Nephron (organoid): ENCODE data around the gene HIPK4.

ENCODE experiments used
- H3K27ac Mint-ChIP-seq, 3 experiments: 2 replicates each; pipeline ENCODE4 v1.8.0; 2020; ENCODE audit warnings: mixed read lengths in 3 of 3, mild to moderate bottlenecking in 2 of 3, moderate library complexity in 1 of 3
- H3K27me3 Mint-ChIP-seq: 2 replicates; pipeline ENCODE4 v1.8.0; 2021; ENCODE audit warnings: low read depth, mild to moderate bottlenecking, moderate library complexity, mixed read lengths
- H3K36me3 Mint-ChIP-seq: 2 replicates; pipeline ENCODE4 v1.8.0; 2020; ENCODE audit warnings: low read depth, mixed read lengths
- H3K4me1 Mint-ChIP-seq: 2 replicates; pipeline ENCODE4 v1.8.0; 2020; ENCODE audit warnings: mixed read lengths
- H3K4me3 Mint-ChIP-seq, 3 experiments: 2 replicates each; pipeline ENCODE4 v1.8.0; 2020; ENCODE audit warnings: mild to moderate bottlenecking in 3 of 3, mixed read lengths in 3 of 3, moderate library complexity in 2 of 3
- H3K9me3 Mint-ChIP-seq: 2 replicates; pipeline ENCODE4 v1.8.0; 2020; ENCODE audit warnings: mixed read lengths
- CTCF ChIP-seq, 3 experiments: fragments of 200-600 bp; sonication (generic); IDR thresholded peaks; one replicate each; pipeline ENCODE4 v1.5.0; 2021; ENCODE audit warnings: antibody characterized with exemption in 3 of 3; ENCODE audit not compliant: unreplicated experiment in 3 of 3

Gene HIPK4

GRCh38 chr19:40395956-40396355 lies 6.0 kb upstream of the HIPK4 start:
- Mint-ChIP-seq H3K27me3 (peaks cover 5% of the 10 kb centered on the region), H3K9me3 (no peaks in the 10 kb centered on the region), H3K4me1 (peaks cover 12% of the 10 kb centered on the region), H3K27ac (no peak overlapping the region), H3K36me3 (peaks cover 10% of the 10 kb centered on the region), H3K4me3 (no peak overlapping the region)
- no peak for TF ChIP-seq CTCF (IDR thresholded peaks at IDR 0.05; ENCODE audit: unreplicated experiment in 3 of 3)

DNA sequence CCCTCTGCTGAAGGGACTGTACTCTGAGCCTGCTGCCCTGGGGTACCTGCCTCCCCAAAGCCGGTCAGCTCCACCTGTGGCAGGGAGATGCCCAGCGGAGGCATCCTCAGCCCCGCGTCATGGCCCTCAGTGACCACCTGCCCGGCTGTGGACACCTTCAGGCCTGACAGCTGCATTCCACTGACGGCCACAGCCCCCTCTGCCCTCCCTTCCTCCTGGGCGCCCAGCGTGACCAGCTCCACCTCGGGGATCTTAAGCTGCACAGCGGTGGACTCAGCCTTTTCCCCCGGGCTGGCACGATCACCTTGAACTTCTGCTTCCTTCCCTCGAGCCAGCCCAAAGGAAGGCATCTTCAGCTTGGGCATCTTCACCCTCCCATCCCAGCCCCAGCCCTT lies 4.8 kb upstream of the HIPK4 start:
- no peak for TF ChIP-seq CTCF (IDR thresholded peaks at IDR 0.05; ENCODE audit: unreplicated experiment in 3 of 3)
- Mint-ChIP-seq H3K9me3 (no peaks in the 10 kb centered on the region), H3K36me3 (peaks cover 7% of the 10 kb centered on the region), H3K27me3 (peaks cover 5% of the 10 kb centered on the region), H3K27ac (no peak overlapping the region), H3K4me1 (peaks cover 8% of the 10 kb centered on the region), H3K4me3 (no peak overlapping the region)

DNA sequence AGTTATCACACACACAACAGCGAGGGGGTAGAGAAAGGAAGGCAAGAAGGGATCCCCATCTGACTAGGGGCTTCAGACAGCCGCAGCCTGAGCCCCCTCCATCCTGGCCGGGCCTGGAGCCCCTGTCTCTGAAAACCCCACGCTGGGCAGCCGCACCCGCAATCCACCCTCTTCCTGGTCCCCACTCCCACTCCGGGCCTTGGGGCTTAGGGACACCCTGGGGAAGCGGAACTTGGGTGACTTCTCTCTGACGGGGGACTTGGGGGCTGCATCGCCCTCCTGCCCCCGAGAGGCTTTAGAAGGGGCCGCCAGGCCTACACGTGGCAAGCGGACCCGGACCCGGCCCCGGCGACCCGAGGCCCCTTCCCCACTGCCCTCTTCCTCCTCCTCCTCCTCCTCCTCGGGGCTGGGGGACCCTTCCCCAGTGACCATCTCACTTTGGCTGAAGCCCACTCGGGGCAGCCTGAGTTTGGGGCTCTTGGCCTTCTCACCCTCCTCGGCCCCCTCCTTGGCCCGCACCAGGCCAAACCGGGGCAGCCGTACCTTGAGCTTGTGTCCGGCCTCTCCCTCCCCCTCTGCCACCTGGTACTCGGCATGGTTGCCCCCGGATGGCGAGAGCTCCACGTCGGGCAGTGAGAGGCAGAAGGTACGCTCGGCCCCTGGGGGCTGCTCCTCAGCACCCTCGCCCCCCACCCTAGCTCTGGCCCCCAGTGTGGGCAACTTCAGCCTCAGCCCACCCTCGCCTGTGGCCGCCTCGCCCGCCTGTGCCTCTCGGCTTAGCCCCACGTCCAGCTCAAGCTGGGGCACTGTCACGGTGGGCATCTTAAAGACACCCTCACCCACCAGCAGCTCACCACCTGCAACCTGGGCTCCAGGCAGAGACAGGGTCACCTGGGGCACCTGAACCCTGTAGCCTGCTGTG lies 4.2 kb upstream of the HIPK4 start:
- peaks cover 3% of the 10 kb centered on the region for H3K4me1 Mint-ChIP-seq
- H3K27me3 Mint-ChIP-seq: peaks cover 5% of the 10 kb centered on the region
- no peak for TF ChIP-seq CTCF (IDR thresholded peaks at IDR 0.05; ENCODE audit: unreplicated experiment in 3 of 3)
- no peak overlapping the region for H3K27ac Mint-ChIP-seq
- H3K9me3 Mint-ChIP-seq: no peaks in the 10 kb centered on the region
- no peak overlapping the region for H3K4me3 Mint-ChIP-seq
- H3K36me3 Mint-ChIP-seq: peaks cover 3% of the 10 kb centered on the region

DNA sequence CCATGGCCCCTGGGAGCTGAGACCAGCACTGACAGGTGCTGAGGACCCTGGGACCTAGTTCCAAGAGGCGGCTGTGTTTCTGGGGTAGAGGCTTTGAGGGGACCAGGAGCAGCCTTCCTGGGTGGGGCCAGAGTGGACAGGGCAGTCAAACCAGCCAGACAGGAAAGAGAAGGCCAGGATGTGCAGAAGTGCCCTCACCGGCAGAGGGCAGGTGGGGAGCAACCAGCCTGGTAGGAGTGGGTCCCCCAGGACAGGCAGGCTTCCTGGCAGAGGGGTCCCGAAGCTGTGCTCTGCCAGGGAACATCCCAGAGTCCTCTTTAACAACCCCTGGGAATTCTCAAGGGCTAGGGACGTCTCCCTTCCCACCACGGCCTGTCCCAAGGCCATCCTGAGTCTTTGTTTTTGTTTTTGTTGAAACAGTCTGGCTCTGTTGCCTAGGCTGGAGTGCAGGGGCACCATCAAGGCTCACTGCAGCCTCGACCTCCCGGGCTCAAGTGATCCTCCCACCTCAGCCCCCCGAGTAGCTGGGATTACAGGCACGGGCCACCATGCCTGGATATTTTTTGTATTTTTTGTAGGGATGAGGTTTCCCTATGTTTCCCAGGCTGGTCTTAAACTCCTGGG lies 3.0 kb upstream of the HIPK4 start:
- no peak for TF ChIP-seq CTCF (IDR thresholded peaks at IDR 0.05; ENCODE audit: unreplicated experiment in 3 of 3)
- Mint-ChIP-seq H3K4me3 (no peak overlapping the region), H3K36me3 (no peaks in the 10 kb centered on the region), H3K27ac (no peak overlapping the region), H3K4me1 (no peaks in the 10 kb centered on the region), H3K9me3 (no peaks in the 10 kb centered on the region), H3K27me3 (peaks cover 5% of the 10 kb centered on the region)

GRCh38 chr19:40392123-40392522 lies 2.1 kb upstream of the HIPK4 start:
- Mint-ChIP-seq H3K4me1 (peaks cover 2% of the 10 kb centered on the region), H3K9me3 (no peaks in the 10 kb centered on the region), H3K27ac (no peak overlapping the region), H3K4me3 (no peak overlapping the region), H3K27me3 (peaks cover 5% of the 10 kb centered on the region), H3K36me3 (no peaks in the 10 kb centered on the region)
- TF ChIP-seq CTCF (IDR thresholded peaks at IDR 0.05; ENCODE audit: unreplicated experiment in 3 of 3): no peak
